Spinal cord (tissue), 10 donors: ENCODE data around the gene GLDN. TPM values are rescaled to one million over a fixed set of nuclear protein-coding genes. Genes with fewer than 3 reads are reported as not detected.

Source experiments
- DNase-seq, 6 donors: peaks; one replicate each; pipeline versions ENCODE4 v3.0.0 to v3.0.0-alpha.2; 2013 to 2015; ENCODE audit warnings: low spot score in 6 of 6, low read depth in 4 of 6
- H3K27ac ChIP-seq: one replicate; pipeline ENCODE4 v1.5.1; 2013; ENCODE audit warnings: low read depth, low read length, control low read depth
- H3K27me3 ChIP-seq: one replicate; pipeline ENCODE4 v1.6.1; 2013; ENCODE audit warnings: low read length; ENCODE audit not compliant: control insufficient read depth, insufficient read depth
- H3K36me3 ChIP-seq: one replicate; pipeline ENCODE4 v1.6.1; 2013; ENCODE audit warnings: low read length; ENCODE audit not compliant: control insufficient read depth, insufficient read depth
- H3K4me1 ChIP-seq: one replicate; pipeline ENCODE4 v1.6.1; 2013; ENCODE audit warnings: low read length; ENCODE audit not compliant: control insufficient read depth, insufficient read depth
- H3K4me3 ChIP-seq: one replicate; pipeline ENCODE4 v1.5.1; 2013; ENCODE audit warnings: low read depth, low read length, control low read depth
- H3K9me3 ChIP-seq: one replicate; pipeline ENCODE4 v1.6.1; 2013; ENCODE audit warnings: low read length; ENCODE audit not compliant: control insufficient read depth, insufficient read depth
- WGBS: methylation state at CpG from one replicate; pipeline ENCODE4 v1.1.5; 2013; ENCODE audit warnings: missing lambda C conversion rate; ENCODE audit not compliant: insufficient coverage; 5-methylcytosine and 5-hydroxymethylcytosine counted together
- polyA plus RNA-seq, 2 donors: library from polyadenylated mRNA; unstranded; fragments of 120-200 nt; gene quantifications; one replicate each; pipeline ENCODE4 v1.2.1, GENCODE V29; 2013; ENCODE audit not compliant: insufficient read length in 2 of 2
- total RNA-seq, 2 donors: library from RNA; depleted of rRNA in 1 of 2; stranded (reverse); fragments of 120-200 nt in 1 of 2; fragments of >200 nt in 1 of 2; gene quantifications; one replicate each; pipeline versions ENCODE4 v1.2.3 to v1.2.4, GENCODE V29; 2013 to 2014
- donor health status: healthy.

GLDN gene
- total and polyA plus RNA-seq, 4 donors: 4.4 to 34.7 (median 4.8) TPM

DNA sequence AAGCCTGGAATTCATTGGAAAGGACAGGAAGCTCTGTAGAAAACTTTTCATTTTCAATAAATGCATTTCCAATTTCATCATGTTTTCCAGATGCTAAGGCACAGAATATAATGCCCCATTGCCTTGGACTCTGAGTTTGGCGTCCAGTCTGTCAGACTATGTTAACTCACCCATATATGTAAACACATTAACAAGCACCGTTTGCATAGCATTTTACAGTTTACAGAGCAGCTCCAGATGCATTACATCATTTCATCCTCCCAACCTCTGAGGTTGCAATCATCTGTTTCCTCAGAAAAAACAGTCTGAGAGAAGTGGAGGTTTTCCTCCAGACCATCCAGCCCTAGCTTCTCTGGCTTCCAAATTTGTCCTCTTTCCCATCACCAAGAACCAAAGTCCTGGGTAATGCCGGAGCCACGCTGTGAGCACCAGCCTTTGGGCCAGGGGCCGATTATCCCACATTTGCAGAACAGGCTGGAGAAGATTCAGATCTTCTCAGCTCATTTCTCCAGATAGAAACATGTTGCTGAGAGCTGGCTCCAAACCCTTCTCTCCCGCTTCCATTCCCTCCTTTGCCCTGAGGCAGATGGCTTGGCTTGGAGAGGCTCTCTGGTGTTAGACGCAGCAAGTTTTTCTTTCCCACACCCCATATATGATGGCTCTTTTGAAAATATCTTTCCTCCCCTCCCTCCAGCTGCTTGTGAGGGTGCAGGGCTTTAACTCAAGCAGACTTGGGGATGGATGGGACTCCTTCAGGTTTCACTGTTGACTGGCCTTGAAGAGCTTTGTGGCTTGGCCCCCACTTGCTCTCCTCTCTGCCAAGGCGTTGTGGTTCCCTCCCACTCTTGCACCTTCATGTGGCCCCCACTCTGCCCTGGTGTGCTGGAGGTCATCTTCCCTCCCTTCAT is 29.0 kb upstream of the GLDN start:
- H3K4me1 ChIP-seq: no peaks in the 10 kb centered on the region
- 76% methylated on average over 6 of the region's 8 CpGs for WGBS
- no peaks in the 10 kb centered on the region for H3K9me3 ChIP-seq
- no peak overlapping the region for H3K27ac ChIP-seq
- H3K27me3 ChIP-seq: peaks cover 3% of the 10 kb centered on the region
- peak in 1 of 6 donors; percentile 62 for DNase-seq
- no peak overlapping the region for H3K4me3 ChIP-seq
- H3K36me3 ChIP-seq: no peaks in the 10 kb centered on the region

GRCh38 chr15:51313074-51313393 is 28.4 kb upstream of the GLDN start:
- Histone ChIP-seq H3K36me3 (no peaks in the 10 kb centered on the region), H3K27me3 (peaks cover 3% of the 10 kb centered on the region), H3K4me3 (no peak overlapping the region), H3K4me1 (no peaks in the 10 kb centered on the region), H3K9me3 (no peaks in the 10 kb centered on the region), H3K27ac (no peak overlapping the region)
- no peak for DNase-seq

DNA sequence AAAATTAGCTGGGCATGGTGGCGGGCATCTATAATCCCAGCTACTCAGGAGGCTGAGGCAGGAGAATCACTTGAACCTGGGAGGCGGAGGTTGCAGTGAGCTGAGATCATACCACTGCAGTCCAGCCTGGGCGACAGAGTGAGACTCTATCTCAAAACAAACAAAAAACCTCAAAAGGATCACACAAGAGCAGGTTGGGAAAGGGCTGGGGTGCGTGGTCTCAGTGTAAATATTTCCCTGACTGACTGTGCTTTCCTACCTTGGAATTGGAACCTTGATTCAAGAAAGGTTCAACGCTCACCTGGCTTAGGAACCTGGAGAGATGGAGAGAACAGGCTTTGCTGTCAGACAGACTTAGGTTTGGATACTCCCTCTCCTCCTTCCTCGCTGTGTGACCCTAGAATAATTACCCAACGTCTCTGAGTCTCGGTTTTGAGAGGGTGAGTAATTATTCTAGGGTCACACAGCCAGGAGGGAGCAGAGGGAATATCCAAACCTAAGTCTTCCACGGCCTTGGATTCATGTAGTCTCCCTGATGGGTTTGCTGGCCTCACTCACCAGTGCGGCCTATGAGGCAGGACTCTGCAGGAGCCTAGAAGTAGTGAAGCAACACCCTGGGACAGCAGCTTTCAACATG is 27.7 kb upstream of the GLDN start:
- Histone ChIP-seq H3K4me3 (no peak overlapping the region), H3K36me3 (no peaks in the 10 kb centered on the region)
- no peak for DNase-seq

GRCh38 chr15:51314391-51315337 is 26.8 kb upstream of the GLDN start:
- Histone ChIP-seq H3K36me3 (no peaks in the 10 kb centered on the region), H3K27me3 (no peaks in the 10 kb centered on the region), H3K4me3 (no peak overlapping the region), H3K9me3 (no peaks in the 10 kb centered on the region), H3K27ac (no peak overlapping the region), H3K4me1 (no peaks in the 10 kb centered on the region)
- no peak for DNase-seq
- WGBS: 83% methylated on average over 9 of the region's 10 CpGs

More for the DNA sequence above, 27.7 kb upstream of the GLDN start:
- Histone ChIP-seq H3K4me1 (no peaks in the 10 kb centered on the region), H3K27ac (no peak overlapping the region), H3K27me3 (no peaks in the 10 kb centered on the region), H3K9me3 (no peaks in the 10 kb centered on the region)
- 97% methylated on average over 5 of the region's 10 CpGs for WGBS

DNA sequence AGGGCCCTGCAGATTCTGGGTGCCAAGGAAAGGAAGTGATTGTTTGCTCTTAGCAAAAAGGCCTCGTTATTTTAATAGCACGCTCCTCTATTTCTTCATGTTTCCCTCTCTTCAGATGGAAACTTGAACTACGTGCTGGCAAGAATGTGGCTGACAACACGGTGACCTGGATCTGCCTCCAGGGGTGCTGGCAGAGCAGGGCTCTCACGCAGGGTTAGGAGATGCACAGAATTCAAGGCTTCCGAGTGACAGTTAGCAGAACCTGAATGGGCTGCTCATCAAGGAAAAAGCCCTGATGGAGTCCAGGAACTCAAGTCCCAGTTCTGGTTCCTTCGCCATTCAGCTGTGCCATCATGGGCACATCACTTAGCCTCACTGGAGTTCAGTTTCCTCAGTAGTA is 25.7 kb upstream of the GLDN start:
- 90% methylated on average over 6 of the region's 7 CpGs for WGBS
- Histone ChIP-seq H3K27ac (no peak overlapping the region), H3K36me3 (no peaks in the 10 kb centered on the region), H3K27me3 (no peaks in the 10 kb centered on the region), H3K4me1 (no peaks in the 10 kb centered on the region), H3K4me3 (no peak overlapping the region), H3K9me3 (no peaks in the 10 kb centered on the region)
- DNase-seq: no peak

DNA sequence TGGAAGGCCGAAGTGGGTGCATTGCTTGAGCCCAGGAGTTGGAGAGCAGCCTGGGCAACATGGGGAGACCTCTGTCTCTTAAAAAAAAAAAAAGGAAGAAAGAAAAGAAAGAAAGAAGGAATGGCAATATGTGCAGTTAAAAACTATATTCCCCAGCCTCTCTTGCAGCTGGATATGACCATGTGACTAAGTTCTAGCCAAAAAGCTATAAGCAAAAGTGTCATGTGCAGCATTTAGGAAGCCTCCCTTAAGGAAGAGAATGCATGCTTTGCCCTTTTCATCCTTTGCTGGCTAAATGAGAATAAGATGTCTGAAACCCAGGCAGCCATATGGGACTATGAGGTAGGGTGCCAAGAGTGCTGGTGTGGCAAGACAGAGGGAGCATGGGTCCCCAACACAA is 24.8 kb upstream of the GLDN start:
- H3K36me3 ChIP-seq: no peaks in the 10 kb centered on the region
- WGBS: no CpG with 5 or more reads among the region's 1 CpG
- no peaks in the 10 kb centered on the region for H3K4me1 ChIP-seq
- H3K27me3 ChIP-seq: no peaks in the 10 kb centered on the region
- H3K9me3 ChIP-seq: no peaks in the 10 kb centered on the region
- H3K27ac ChIP-seq: no peak overlapping the region
- no peak overlapping the region for H3K4me3 ChIP-seq
- no peak for DNase-seq

- Histone ChIP-seq H3K27me3 (no peaks in the 10 kb centered on the region), H3K9me3 (no peaks in the 10 kb centered on the region), H3K36me3 (no peaks in the 10 kb centered on the region), H3K4me3 (no peak overlapping the region), H3K27ac (no peak overlapping the region), H3K4me1 (no peaks in the 10 kb centered on the region)
- WGBS: 88% methylated on average over 5 of the region's 7 CpGs
- DNase-seq: no peak
These were observed 22.9 kb upstream of the GLDN start for GRCh38 chr15:51318382-51319150.

- 21% methylated on average over 2 of the region's 2 CpGs for WGBS
- Histone ChIP-seq H3K36me3 (no peaks in the 10 kb centered on the region), H3K4me1 (no peaks in the 10 kb centered on the region), H3K27ac (no peak overlapping the region), H3K9me3 (no peaks in the 10 kb centered on the region), H3K4me3 (no peak overlapping the region), H3K27me3 (no peaks in the 10 kb centered on the region)
- DNase-seq: no peak
These were observed 21.9 kb upstream of the GLDN start for GRCh38 chr15:51319539-51319938.

DNA sequence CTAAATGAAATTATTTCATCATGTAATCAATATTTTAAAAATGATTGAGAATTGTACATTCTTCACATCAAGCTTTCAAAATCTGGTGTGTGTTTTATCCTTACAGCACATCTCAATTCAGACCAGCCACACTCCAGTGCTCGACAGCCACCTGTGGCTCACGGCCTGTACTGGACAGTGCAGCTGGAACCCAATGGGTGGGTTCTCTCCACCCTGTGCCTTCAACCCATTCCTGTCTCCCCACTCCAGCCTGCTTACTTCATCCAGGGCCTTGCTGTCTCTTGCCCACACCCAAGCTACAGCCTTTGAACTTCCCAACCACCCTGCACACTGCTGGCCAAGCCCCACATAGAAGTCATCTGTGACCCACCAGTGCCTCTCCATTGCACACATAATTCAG is 20.6 kb upstream of the GLDN start:
- H3K36me3 ChIP-seq: no peaks in the 10 kb centered on the region
- H3K4me1 ChIP-seq: no peaks in the 10 kb centered on the region
- 88% methylated on average over 2 of the region's 2 CpGs for WGBS
- H3K27ac ChIP-seq: no peak overlapping the region
- H3K4me3 ChIP-seq: no peak overlapping the region
- no peak for DNase-seq
- H3K27me3 ChIP-seq: no peaks in the 10 kb centered on the region
- H3K9me3 ChIP-seq: no peaks in the 10 kb centered on the region
